H9 (cell line): Measurements from ENCODE around the gene ZNF84. TPM values are rescaled to one million over a fixed set of nuclear protein-coding genes. Genes with fewer than 3 reads are reported as not detected.

Experiments
- DNase-seq: peaks from one replicate; pipeline ENCODE4 v3.0.0-alpha.2; 2017
- H2AFZ ChIP-seq: one replicate; pipeline ENCODE4 v1.6.1; 2013; ENCODE audit warnings: mild to moderate bottlenecking, low read length, control low read depth, moderate library complexity
- H2AK5ac ChIP-seq: 2 replicates; pipeline ENCODE4 v1.6.1; 2013; ENCODE audit warnings: low read length, control low read depth, mixed read lengths; ENCODE audit not compliant: insufficient read length
- H2BK120ac ChIP-seq: one replicate; pipeline ENCODE4 v1.6.1; 2013; ENCODE audit warnings: low read depth, mild to moderate bottlenecking, low read length, control low read depth, inconsistent platforms; ENCODE audit not compliant: poor library complexity, severe bottlenecking
- H2BK12ac ChIP-seq: 2 replicates; pipeline ENCODE4 v1.6.1; 2013; ENCODE audit warnings: low read length, control low read depth, mixed read lengths, low read depth; ENCODE audit not compliant: insufficient read length
- H2BK15ac ChIP-seq: 2 replicates; pipeline ENCODE4 v1.6.1; 2013; ENCODE audit warnings: low read depth, low read length, control low read depth
- H2BK20ac ChIP-seq: one replicate; pipeline ENCODE4 v1.6.1; 2013; ENCODE audit warnings: low read depth, mild to moderate bottlenecking, low read length, control low read depth, inconsistent platforms; ENCODE audit not compliant: poor library complexity, severe bottlenecking
- H2BK5ac ChIP-seq: 2 replicates; pipeline ENCODE4 v1.6.1; 2013; ENCODE audit warnings: low read length, control low read depth, mixed read lengths; ENCODE audit not compliant: insufficient read length
- H3K14ac ChIP-seq: 2 replicates; pipeline ENCODE4 v1.6.1; 2013; ENCODE audit warnings: low read length, control low read depth; ENCODE audit not compliant: insufficient read depth
- H3K18ac ChIP-seq: 2 replicates; pipeline ENCODE4 v1.6.1; 2013; ENCODE audit warnings: low read depth, mild to moderate bottlenecking, mixed read lengths, low read length, control low read depth; ENCODE audit not compliant: insufficient read length
- H3K23ac ChIP-seq: 2 replicates; pipeline ENCODE4 v1.6.1; 2013; ENCODE audit warnings: low read length, control low read depth, mixed read lengths, low read depth; ENCODE audit not compliant: insufficient read length
- H3K23me2 ChIP-seq: 2 replicates; pipeline ENCODE4 v1.6.1; 2013; ENCODE audit warnings: low read depth, mild to moderate bottlenecking, mixed read lengths, low read length, control low read depth; ENCODE audit not compliant: insufficient read length, poor library complexity, severe bottlenecking
- H3K27ac ChIP-seq: 2 replicates; pipeline ENCODE4 v1.5.1; 2013; ENCODE audit warnings: low read length, control low read depth, mixed read lengths, low read depth; ENCODE audit not compliant: insufficient read length
- H3K27me3 ChIP-seq: 2 replicates; pipeline ENCODE4 v1.6.1; 2013; ENCODE audit warnings: low read length, control low read depth, inconsistent platforms; ENCODE audit not compliant: insufficient read depth
- H3K4ac ChIP-seq: 2 replicates; pipeline ENCODE4 v1.6.1; 2013; ENCODE audit warnings: low read depth, mild to moderate bottlenecking, control low read depth, inconsistent platforms, low read length, moderate library complexity
- H3K4me1 ChIP-seq: 2 replicates; pipeline ENCODE4 v1.6.1; 2013; ENCODE audit warnings: low read length, control low read depth, inconsistent platforms; ENCODE audit not compliant: insufficient read depth
- H3K4me2 ChIP-seq: 2 replicates; pipeline ENCODE4 v1.6.1; 2013; ENCODE audit warnings: low read length, control low read depth, mixed read lengths; ENCODE audit not compliant: insufficient read length, insufficient read depth
- H3K56ac ChIP-seq: 2 replicates; pipeline ENCODE4 v1.6.1; 2013; ENCODE audit warnings: low read depth, mild to moderate bottlenecking, mixed read lengths, low read length, control low read depth; ENCODE audit not compliant: insufficient read length
- H3K79me1 ChIP-seq: 2 replicates; pipeline ENCODE4 v1.6.1; 2013; ENCODE audit warnings: low read depth, mild to moderate bottlenecking, moderate library complexity, low read length, control low read depth, inconsistent platforms; ENCODE audit not compliant: insufficient read depth, poor library complexity, severe bottlenecking
- H3K79me2 ChIP-seq: 2 replicates; pipeline ENCODE4 v1.6.1; 2013; ENCODE audit warnings: low read length, control low read depth, inconsistent platforms; ENCODE audit not compliant: insufficient read depth
- H3K9ac ChIP-seq: 2 replicates; pipeline ENCODE4 v1.6.1; 2013; ENCODE audit warnings: low read length, control low read depth, mixed read lengths; ENCODE audit not compliant: insufficient read length; ENCODE audit errors: extremely low read depth
- H3K9me3 ChIP-seq: one replicate; pipeline ENCODE4 v1.6.1; 2013; ENCODE audit warnings: low read depth, low read length, inconsistent platforms; ENCODE audit not compliant: control insufficient read depth
- H3T11ph ChIP-seq: one replicate; pipeline ENCODE4 v1.6.1; 2013; ENCODE audit warnings: mild to moderate bottlenecking, low read length, control low read depth, inconsistent platforms
- H4K20me1 ChIP-seq: one replicate; pipeline ENCODE4 v1.6.1; 2013; ENCODE audit not compliant: control insufficient read depth, insufficient read length, insufficient read depth
- H4K5ac ChIP-seq: 2 replicates; pipeline ENCODE4 v1.6.1; 2013; ENCODE audit warnings: low read depth, mild to moderate bottlenecking, mixed read lengths, low read length, control low read depth; ENCODE audit not compliant: insufficient read length
- H4K8ac ChIP-seq: replicated peaks from 2 replicates; pipeline ENCODE4 v1.6.1; 2013; ENCODE audit warnings: low read length, control low read depth, mixed read lengths, low read depth; ENCODE audit not compliant: insufficient read length
- H4K91ac ChIP-seq: 2 replicates; pipeline ENCODE4 v1.6.1; 2013; ENCODE audit warnings: low read depth, mild to moderate bottlenecking, moderate library complexity, mixed read lengths, low read length, control low read depth; ENCODE audit not compliant: insufficient read length
- H3K27ac Mint-ChIP-seq, 3 experiments: 2 replicates in 2 of 3; 3 replicates in 1 of 3; pipeline ENCODE4 v1.8.0; 2020 to 2021; ENCODE audit warnings: mixed read lengths in 3 of 3, mild to moderate bottlenecking in 1 of 3, moderate library complexity in 1 of 3
- H3K27me3 Mint-ChIP-seq: 2 replicates; pipeline ENCODE4 v1.8.0; 2021; ENCODE audit warnings: low read depth, mild to moderate bottlenecking, moderate library complexity, mixed read lengths
- H3K36me3 Mint-ChIP-seq, 3 experiments: 2 replicates in 2 of 3; 3 replicates in 1 of 3; pipeline ENCODE4 v1.8.0; 2020 to 2021; ENCODE audit warnings: low read depth in 3 of 3, mixed read lengths in 3 of 3; ENCODE audit not compliant: insufficient read depth in 1 of 3
- H3K4me1 Mint-ChIP-seq, 2 experiments: 2 replicates each; pipeline ENCODE4 v1.8.0; 2020; ENCODE audit warnings: mixed read lengths in 2 of 2
- H3K4me3 Mint-ChIP-seq, 2 experiments: 2 replicates in 1 of 2; 3 replicates in 1 of 2; pipeline ENCODE4 v1.8.0; 2020 to 2021; ENCODE audit warnings: mild to moderate bottlenecking in 2 of 2, mixed read lengths in 2 of 2, moderate library complexity in 1 of 2
- H3K9me3 Mint-ChIP-seq, 2 experiments: 2 replicates in 1 of 2; 3 replicates in 1 of 2; pipeline ENCODE4 v1.8.0; 2020; ENCODE audit warnings: mild to moderate bottlenecking in 2 of 2, mixed read lengths in 2 of 2, moderate library complexity in 1 of 2
- CTCF ChIP-seq: fragments of 200-600 bp; sonication (generic); conservative IDR thresholded peaks from 3 replicates; pipeline ENCODE4 v1.8.0; 2021; ENCODE audit warnings: antibody characterized with exemption, mild to moderate bottlenecking
- WGBS: extraction: QIAGEN DNeasy Blood & Tissue Kit; methylation state at CpG from one replicate; pipeline ENCODE4 v1.1.7; 2013; ENCODE audit warnings: missing lambda C conversion rate, low lambda C conversion rate, mixed read lengths; ENCODE audit not compliant: insufficient read length; ENCODE audit errors: extremely low coverage; 5-methylcytosine and 5-hydroxymethylcytosine counted together
- total RNA-seq: library from RNA; stranded (reverse); gene quantifications from 2 replicates; pipeline ENCODE4 v1.2.1, GENCODE V29; 2021

Gene ZNF84
- total RNA-seq, 1 experiment from 2014 or later, result 45.1 TPM

- H4K91ac ChIP-seq, result no peak overlapping the region
- H4K5ac ChIP-seq, result no peak overlapping the region
- no peak overlapping the region for H2BK5ac ChIP-seq
- no peaks in the 10 kb centered on the region for H3K79me2 ChIP-seq
- H2BK12ac ChIP-seq, result no peak overlapping the region
- no peak overlapping the region for H3K9ac ChIP-seq
- peaks cover 6 to 19% (median 17%) of the 10 kb centered on the region in 3 experiments for H3K36me3 Mint-ChIP-seq
- H3K4ac ChIP-seq, result no peak overlapping the region
- H3K27ac Mint-ChIP-seq, result no peak overlapping the region
- no peak overlapping the region for H2AK5ac ChIP-seq
- no peaks in the 10 kb centered on the region for H3K23me2 ChIP-seq
- peaks cover 52 to 71% of the 10 kb centered on the region in 2 experiments for H3K9me3 Mint-ChIP-seq
- H2BK15ac ChIP-seq, result no peak overlapping the region
- no peak overlapping the region for H3K14ac ChIP-seq
- no peaks in the 10 kb centered on the region for H3K79me1 ChIP-seq
- peaks cover 52% of the 10 kb centered on the region for H3K9me3 ChIP-seq
- no peaks in the 10 kb centered on the region for H3K27me3 ChIP-seq
- no peak overlapping the region for H3K4me3 Mint-ChIP-seq
- no peaks in the 10 kb centered on the region for H3K27me3 Mint-ChIP-seq
- no peak overlapping the region for H3K27ac ChIP-seq
- WGBS, result no CpG with 5 or more reads among the region's 2 CpGs
- H3K4me1 Mint-ChIP-seq, result no peaks in the 10 kb centered on the region
- H2BK20ac ChIP-seq, result no peak overlapping the region
- no peak overlapping the region for H3T11ph ChIP-seq
- no peak overlapping the region for H2AFZ ChIP-seq
- H3K18ac ChIP-seq, result no peak overlapping the region
- H3K4me2 ChIP-seq, result no peak overlapping the region
- no peak overlapping the region for H3K23ac ChIP-seq
- H3K4me1 ChIP-seq, result no peaks in the 10 kb centered on the region
- no peak for TF ChIP-seq CTCF
- H4K8ac ChIP-seq, result no peak overlapping the region
- DNase-seq, result no peak
- H3K56ac ChIP-seq, result no peak overlapping the region
- no peak overlapping the region for H2BK120ac ChIP-seq
- no peaks in the 10 kb centered on the region for H4K20me1 ChIP-seq
Observed at GRCh38 chr12:133073836-133074235, 36.5 kb downstream of the ZNF84 start.
